Globus pallidus (tissue), 1 donor: ENCODE measurements around the gene LGALS3BP.
"Not testable (repeated sequence)": the region's sequence is repeated elsewhere in the genome, so short reads cannot be mapped to it uniquely, and the experiment has no call there.

Experiments used
- DNase-seq: peaks from one replicate; pipeline ENCODE4 v3.0.0-alpha.2; 2015; ENCODE audit warnings: low spot score

LGALS3BP gene

GRCh38 chr17:78962984-78963348, 16.8 kb downstream of the LGALS3BP start:
- DNase-seq: not testable (repeated sequence)

- no peak for DNase-seq
Measured at GRCh38 chr17:78962345-78962983, 17.3 kb downstream of the LGALS3BP start.

- DNase-seq: no peak
Measured at GRCh38 chr17:78961571-78961970, 18.2 kb downstream of the LGALS3BP start.

- no peak for DNase-seq
Measured at GRCh38 chr17:78960928-78961327, 18.8 kb downstream of the LGALS3BP start.

GRCh38 chr17:78959803-78960202, 19.9 kb downstream of the LGALS3BP start:
- no peak for DNase-seq

- DNase-seq: no peak
Measured at GRCh38 chr17:78958641-78959127, 21.0 kb downstream of the LGALS3BP start.

- no peak for DNase-seq
Measured at GRCh38 chr17:78957128-78957527, 22.6 kb downstream of the LGALS3BP start.

- DNase-seq: no peak
Measured at GRCh38 chr17:78956254-78956653, 23.5 kb downstream of the LGALS3BP start.

GRCh38 chr17:78954684-78955083, 25.0 kb downstream of the LGALS3BP start:
- DNase-seq: no peak

- DNase-seq: no peak
Measured at GRCh38 chr17:78953356-78954350, 26.1 kb downstream of the LGALS3BP start.

- no peak for DNase-seq
Measured at GRCh38 chr17:78952706-78953105, 27.0 kb downstream of the LGALS3BP start.

- no peak for DNase-seq
Measured at GRCh38 chr17:78951967-78952551, 27.7 kb downstream of the LGALS3BP start.

- no peak for DNase-seq
Measured at GRCh38 chr17:78950870-78951269, 28.9 kb downstream of the LGALS3BP start.

- no peak for DNase-seq
Measured at GRCh38 chr17:78947235-78948149, 32.2 kb downstream of the LGALS3BP start.

- no peak for DNase-seq
Measured at GRCh38 chr17:78946631-78947030, 33.1 kb downstream of the LGALS3BP start.

GRCh38 chr17:78946131-78946530, 33.6 kb downstream of the LGALS3BP start:
- no peak for DNase-seq

- not testable (repeated sequence) for DNase-seq
Measured at GRCh38 chr17:78945455-78945854, 34.3 kb downstream of the LGALS3BP start.

GRCh38 chr17:78944956-78945355, 34.8 kb downstream of the LGALS3BP start:
- no peak for DNase-seq

- no peak for DNase-seq
Measured at GRCh38 chr17:78944026-78944425, 35.7 kb downstream of the LGALS3BP start.

- DNase-seq: no peak
Measured at GRCh38 chr17:78940708-78941107, 39.0 kb downstream of the LGALS3BP start.

- no peak for DNase-seq
Measured at GRCh38 chr17:78940258-78940657, 39.5 kb downstream of the LGALS3BP start.

GRCh38 chr17:78939615-78940014, 40.1 kb downstream of the LGALS3BP start:
- DNase-seq: no peak
